ENCODE measurements around the gene GCK.

The GCK gene

DNA sequence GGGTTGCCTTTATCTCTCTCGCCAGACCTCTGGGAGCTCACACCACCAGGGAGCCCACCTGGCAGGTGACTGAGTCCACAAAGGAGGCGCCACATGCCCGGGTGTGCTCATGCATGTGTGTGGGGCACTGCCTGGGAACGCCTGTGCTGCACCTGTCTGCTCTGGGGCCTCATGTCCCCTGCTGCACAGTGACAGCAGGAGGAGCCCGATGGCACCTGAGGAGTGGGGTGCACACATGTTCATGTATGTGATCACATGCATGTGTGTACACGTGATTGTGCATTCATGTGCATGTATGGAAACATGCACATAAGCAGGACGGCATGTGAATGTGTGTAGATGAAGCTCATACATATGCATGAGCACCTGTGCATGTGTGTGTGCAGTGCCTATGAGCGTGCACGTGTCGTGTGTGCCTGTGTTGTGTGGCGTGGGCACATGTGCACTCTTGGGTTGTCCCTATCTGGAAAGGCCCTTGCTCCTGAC is 33.6 kb upstream of the GCK start:
- H3F3A ChIP-seq (ENCODE audit: control insufficient read depth, insufficient read depth), result no peaks in the 10 kb centered on the region
- no peaks in the 10 kb centered on the region for H3K27me3 ChIP-seq (ENCODE audit: control insufficient read depth, low read length)
- no peak overlapping the region for H3K4me2 ChIP-seq (ENCODE audit: low read length)
- no peaks in the 10 kb centered on the region for H3K4me1 ChIP-seq (ENCODE audit: control insufficient read depth, low read length)
- no peaks in the 10 kb centered on the region for H3K36me3 ChIP-seq (ENCODE audit: control insufficient read depth, low read length)
- H3K9me2 ChIP-seq (replicated peaks; ENCODE audit: control insufficient read depth, low read length), result no peaks in the 10 kb centered on the region
- no peaks in the 10 kb centered on the region for H3K79me2 ChIP-seq (ENCODE audit: control insufficient read depth, low read length)
- H3K27ac ChIP-seq (ENCODE audit: low read depth, low read length), result no peak overlapping the region
- H3K4me3 ChIP-seq (ENCODE audit: low read length), result no peak overlapping the region
- no peaks in the 10 kb centered on the region for H4K20me1 ChIP-seq (ENCODE audit: control insufficient read depth, insufficient read depth, low read depth, low read length)
- no peaks in the 10 kb centered on the region for H3K9me3 ChIP-seq (ENCODE audit: control insufficient read depth, insufficient read depth, low read length)
- TF ChIP-seq CTCF (IDR thresholded peaks at IDR 0.05; ENCODE audit: low read depth, low read length, poor library complexity, severe bottlenecking) (no peak), EZH2phosphoT487 (IDR thresholded peaks at IDR 0.05; ENCODE audit: borderline replicate concordance, low read length) (no peak)

DNA sequence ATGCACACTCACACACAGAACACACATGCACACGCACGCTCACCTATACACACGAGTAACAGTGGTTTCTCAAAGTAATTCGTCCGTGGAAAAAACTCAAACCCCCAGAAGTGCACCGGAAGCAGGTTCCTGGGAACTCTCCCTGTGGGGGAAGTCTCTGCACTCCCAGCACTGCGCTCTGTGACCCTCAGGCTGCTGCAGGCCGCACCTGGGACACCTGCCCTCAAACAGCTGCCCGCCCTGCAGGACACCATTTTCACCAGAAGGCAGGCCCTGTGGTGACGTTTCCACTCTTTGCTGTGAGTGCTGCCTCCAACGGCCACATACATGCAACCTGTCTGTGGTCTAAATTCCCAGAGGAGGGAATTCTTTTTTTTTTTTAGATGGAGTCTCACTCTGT is 32.8 kb upstream of the GCK start:
- Histone ChIP-seq H3K9me2 (replicated peaks; ENCODE audit: control insufficient read depth, low read length) (no peaks in the 10 kb centered on the region), H3K27me3 (ENCODE audit: control insufficient read depth, low read length) (no peaks in the 10 kb centered on the region), H3K27ac (ENCODE audit: low read depth, low read length) (no peak overlapping the region), H3K79me2 (ENCODE audit: control insufficient read depth, low read length) (no peaks in the 10 kb centered on the region), H3F3A (ENCODE audit: control insufficient read depth, insufficient read depth) (no peaks in the 10 kb centered on the region), H3K9me3 (ENCODE audit: control insufficient read depth, insufficient read depth, low read length) (no peaks in the 10 kb centered on the region), H3K4me1 (ENCODE audit: control insufficient read depth, low read length) (no peaks in the 10 kb centered on the region), H3K4me3 (ENCODE audit: low read length) (no peak overlapping the region), H4K20me1 (ENCODE audit: control insufficient read depth, insufficient read depth, low read depth, low read length) (no peaks in the 10 kb centered on the region), H3K4me2 (ENCODE audit: low read length) (no peak overlapping the region), H3K36me3 (ENCODE audit: control insufficient read depth, low read length) (no peaks in the 10 kb centered on the region)
- TF ChIP-seq EZH2phosphoT487 (IDR thresholded peaks at IDR 0.05; ENCODE audit: borderline replicate concordance, low read length), result no peak
- TF ChIP-seq CTCF (IDR thresholded peaks at IDR 0.05; ENCODE audit: low read depth, low read length, poor library complexity, severe bottlenecking), result no peak

DNA sequence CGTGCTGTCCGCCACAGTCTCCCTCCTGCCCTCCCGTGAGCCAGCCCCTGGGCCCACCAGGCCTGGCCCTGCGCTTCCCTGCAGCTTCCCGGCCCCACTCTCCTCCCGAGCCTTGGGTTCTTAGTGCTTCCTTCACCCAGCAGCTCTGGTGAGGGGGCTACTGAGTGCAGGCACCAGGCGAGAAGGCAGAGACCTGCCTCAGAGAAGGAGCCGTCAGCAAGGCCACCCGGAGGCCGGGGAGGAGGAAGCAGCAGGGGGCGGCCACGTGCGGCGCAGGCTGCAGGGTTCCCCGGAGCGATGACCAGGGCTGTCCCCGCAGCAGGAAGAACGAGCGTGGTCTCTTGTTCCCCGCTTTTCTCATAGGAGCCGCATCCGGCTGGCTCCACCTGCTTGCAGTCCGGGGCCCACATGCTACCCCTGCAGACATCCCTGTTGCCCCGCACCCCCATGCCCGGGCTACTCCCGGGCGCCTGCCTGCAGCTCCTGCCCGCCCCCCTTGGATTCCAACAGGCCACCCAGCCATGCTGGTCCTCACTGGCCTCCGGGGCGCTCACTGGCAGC is 32.1 kb upstream of the GCK start:
- H3K9me2 ChIP-seq (replicated peaks; ENCODE audit: control insufficient read depth, low read length), result no peaks in the 10 kb centered on the region
- H3F3A ChIP-seq (ENCODE audit: control insufficient read depth, insufficient read depth), result no peaks in the 10 kb centered on the region
- no peak overlapping the region for H3K4me2 ChIP-seq (ENCODE audit: low read length)
- H3K36me3 ChIP-seq (ENCODE audit: control insufficient read depth, low read length), result no peaks in the 10 kb centered on the region
- no peaks in the 10 kb centered on the region for H3K9me3 ChIP-seq (ENCODE audit: control insufficient read depth, insufficient read depth, low read length)
- H3K4me1 ChIP-seq (ENCODE audit: control insufficient read depth, low read length), result no peaks in the 10 kb centered on the region
- no peaks in the 10 kb centered on the region for H4K20me1 ChIP-seq (ENCODE audit: control insufficient read depth, insufficient read depth, low read depth, low read length)
- H3K27ac ChIP-seq (ENCODE audit: low read depth, low read length), result no peak overlapping the region
- no peaks in the 10 kb centered on the region for H3K27me3 ChIP-seq (ENCODE audit: control insufficient read depth, low read length)
- no peaks in the 10 kb centered on the region for H3K79me2 ChIP-seq (ENCODE audit: control insufficient read depth, low read length)
- no peak overlapping the region for H3K4me3 ChIP-seq (ENCODE audit: low read length)
- TF ChIP-seq CTCF (IDR thresholded peaks at IDR 0.05; ENCODE audit: low read depth, low read length, poor library complexity, severe bottlenecking) (no peak), EZH2phosphoT487 (IDR thresholded peaks at IDR 0.05; ENCODE audit: borderline replicate concordance, low read length) (no peak)
